Natural killer cell (primary cell): ENCODE results near the gene MYH7. TPM values are rescaled to one million over a fixed set of nuclear protein-coding genes. Genes with fewer than 3 reads are reported as not detected.

Source experiments
- ATAC-seq, 3 donors: fragments of 150-1000 bp in 2 of 3; fragments of 200-7000 bp in 1 of 3; cut with Tn5 transposase; 1 replicate in 1 of 3; 2 replicates in 2 of 3; pipeline ENCODE4 v1.10.0; 2021; ENCODE audit warnings: mild to moderate bottlenecking in 2 of 3, moderate library complexity in 2 of 3
- DNase-seq, 2 donors: peaks; one replicate each; pipeline versions ENCODE4 v3.0.0 to v3.0.0-alpha.2; 2013 to 2021; ENCODE audit warnings: mixed read lengths in 1 of 2
- H3K27ac ChIP-seq: one replicate; pipeline ENCODE4 v1.5.1; 2013; ENCODE audit warnings: mild to moderate bottlenecking, low read length
- H3K27me3 ChIP-seq: one replicate; pipeline ENCODE4 v1.6.1; 2013; ENCODE audit warnings: low read length; ENCODE audit not compliant: control insufficient read depth, insufficient read depth
- H3K36me3 ChIP-seq: one replicate; pipeline ENCODE4 v1.6.1; 2013; ENCODE audit warnings: low read length; ENCODE audit not compliant: control insufficient read depth, insufficient read depth
- H3K4me1 ChIP-seq: one replicate; pipeline ENCODE4 v1.6.1; 2013; ENCODE audit warnings: low read length; ENCODE audit not compliant: control insufficient read depth, insufficient read depth
- H3K4me3 ChIP-seq: one replicate; pipeline ENCODE4 v1.5.1; 2013; ENCODE audit warnings: low read length
- H3K9me3 ChIP-seq: one replicate; pipeline ENCODE4 v1.6.1; 2013; ENCODE audit warnings: low read length; ENCODE audit not compliant: control insufficient read depth, insufficient read depth
- H3K27ac Mint-ChIP-seq, 2 donors: one replicate each; pipeline ENCODE4 v1.8.0; 2022; ENCODE audit warnings: mild to moderate bottlenecking in 2 of 2, mixed read lengths in 2 of 2, moderate library complexity in 1 of 2
- H3K27me3 Mint-ChIP-seq, 2 donors: one replicate each; pipeline ENCODE4 v1.8.0; 2022; ENCODE audit warnings: low read depth in 2 of 2, mixed read lengths in 2 of 2
- H3K36me3 Mint-ChIP-seq: one replicate; pipeline ENCODE4 v1.8.0; 2022; ENCODE audit warnings: mixed read lengths
- H3K4me1 Mint-ChIP-seq, 2 donors: one replicate each; pipeline ENCODE4 v1.8.0; 2022; ENCODE audit warnings: mixed read lengths in 2 of 2
- H3K4me3 Mint-ChIP-seq: one replicate; pipeline ENCODE4 v1.8.0; 2022; ENCODE audit warnings: mild to moderate bottlenecking, moderate library complexity, mixed read lengths
- H3K9me3 Mint-ChIP-seq, 2 donors: one replicate each; pipeline ENCODE4 v1.8.0; 2022; ENCODE audit warnings: mixed read lengths in 2 of 2
- WGBS: methylation state at CpG from one replicate; pipeline ENCODE4 v1.1.7; 2013; ENCODE audit warnings: missing lambda C conversion rate; ENCODE audit not compliant: insufficient coverage; 5-methylcytosine and 5-hydroxymethylcytosine counted together
- intact Hi-C: fragments of 100-400 bp; cut with micrococcal nuclease; formaldehyde crosslinking; loops from one replicate; pipeline ENCODE4 v1.14.2; 2022
- total RNA-seq, 4 donors: library from RNA; stranded (reverse); fragments of 120-200 nt in 1 of 4; gene quantifications; one replicate each; pipeline versions ENCODE4 v1.2.3 to v1.2.4, GENCODE V29; 2013 to 2022
- TF ChIP-seq, protein P1 (sequence below): fragments of 200-600 bp; IDR thresholded peaks from one replicate; pipeline ENCODE4 v1.8.0; 2022; ENCODE audit warnings: antibody characterized with exemption

The MYH7 gene
- total RNA-seq, 3 donors from 2014 or later (not counting 1 experiment from before 2014, with no cell fraction given): not detected

DNA sequence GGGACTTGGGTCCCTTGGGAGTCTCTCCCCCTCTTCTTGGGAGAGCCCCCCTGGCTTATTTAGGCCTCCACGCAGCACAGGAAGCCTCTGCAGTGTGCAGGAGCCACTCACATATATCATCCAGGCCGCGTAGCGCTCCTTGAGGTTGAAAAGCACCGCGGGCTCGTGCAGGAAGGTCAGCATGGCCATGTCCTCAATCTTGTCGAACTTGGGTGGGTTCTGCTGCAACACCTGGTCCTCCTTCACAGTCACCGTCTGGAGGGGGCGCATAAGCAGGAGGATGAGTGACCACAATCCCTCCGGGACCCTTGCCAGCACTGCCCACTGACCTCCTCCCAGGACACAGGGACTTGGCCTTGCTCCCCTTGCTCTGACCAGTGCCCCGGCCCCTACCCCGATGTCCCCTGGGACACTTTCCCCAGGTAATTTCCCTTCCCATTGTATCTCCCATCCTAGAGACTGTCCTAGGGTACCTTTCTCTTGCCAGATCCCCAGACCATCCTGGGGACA is 29.9 kb downstream of the MYH7 start:
- ATAC-seq (no peak), DNase-seq (no peak)
- H3K4me1 Mint-ChIP-seq: no peaks in the 10 kb centered on the region
- no peaks in the 10 kb centered on the region for H3K9me3 ChIP-seq
- H3K27ac ChIP-seq: no peak overlapping the region
- no peak overlapping the region for H3K4me3 ChIP-seq
- H3K27me3 Mint-ChIP-seq: peaks cover 4 to 8% of the 10 kb centered on the region in 2 donors
- no peaks in the 10 kb centered on the region for H3K36me3 ChIP-seq
- H3K27me3 ChIP-seq: no peaks in the 10 kb centered on the region
- intact Hi-C loops: no loop called here
- no peaks in the 10 kb centered on the region for H3K36me3 Mint-ChIP-seq
- no peaks in the 10 kb centered on the region for H3K4me1 ChIP-seq
- no peak overlapping the region for H3K4me3 Mint-ChIP-seq
- WGBS: 77% methylated on average over 13 of the region's 13 CpGs
- no peaks in the 10 kb centered on the region for H3K9me3 Mint-ChIP-seq
- TF ChIP-seq, protein P1, sequence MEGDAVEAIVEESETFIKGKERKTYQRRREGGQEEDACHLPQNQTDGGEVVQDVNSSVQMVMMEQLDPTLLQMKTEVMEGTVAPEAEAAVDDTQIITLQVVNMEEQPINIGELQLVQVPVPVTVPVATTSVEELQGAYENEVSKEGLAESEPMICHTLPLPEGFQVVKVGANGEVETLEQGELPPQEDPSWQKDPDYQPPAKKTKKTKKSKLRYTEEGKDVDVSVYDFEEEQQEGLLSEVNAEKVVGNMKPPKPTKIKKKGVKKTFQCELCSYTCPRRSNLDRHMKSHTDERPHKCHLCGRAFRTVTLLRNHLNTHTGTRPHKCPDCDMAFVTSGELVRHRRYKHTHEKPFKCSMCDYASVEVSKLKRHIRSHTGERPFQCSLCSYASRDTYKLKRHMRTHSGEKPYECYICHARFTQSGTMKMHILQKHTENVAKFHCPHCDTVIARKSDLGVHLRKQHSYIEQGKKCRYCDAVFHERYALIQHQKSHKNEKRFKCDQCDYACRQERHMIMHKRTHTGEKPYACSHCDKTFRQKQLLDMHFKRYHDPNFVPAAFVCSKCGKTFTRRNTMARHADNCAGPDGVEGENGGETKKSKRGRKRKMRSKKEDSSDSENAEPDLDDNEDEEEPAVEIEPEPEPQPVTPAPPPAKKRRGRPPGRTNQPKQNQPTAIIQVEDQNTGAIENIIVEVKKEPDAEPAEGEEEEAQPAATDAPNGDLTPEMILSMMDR: no peak
- no peak overlapping the region for H3K27ac Mint-ChIP-seq

DNA sequence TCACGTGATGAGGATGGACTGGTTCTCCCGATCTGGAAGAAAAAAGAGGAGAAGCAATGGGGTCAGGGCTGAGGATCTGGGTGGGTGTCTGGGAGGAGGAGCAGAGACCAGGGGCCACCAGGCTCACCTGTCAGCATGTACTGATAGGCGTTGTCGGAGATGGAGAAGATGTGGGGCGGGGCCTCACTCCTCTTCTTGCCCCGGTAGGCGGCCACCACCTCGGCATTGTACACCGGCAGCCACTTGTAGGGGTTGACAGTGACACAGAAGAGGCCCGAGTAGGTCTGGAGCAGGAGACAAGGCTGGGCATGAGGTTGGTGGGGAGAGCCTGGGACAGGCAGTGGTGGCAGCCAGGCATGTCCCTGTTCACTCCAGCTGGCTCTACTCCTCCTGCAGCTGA is 30.4 kb downstream of the MYH7 start:
- Histone ChIP-seq H3K4me1 (no peaks in the 10 kb centered on the region), H3K27me3 (no peaks in the 10 kb centered on the region), H3K9me3 (no peaks in the 10 kb centered on the region), H3K4me3 (no peak overlapping the region), H3K36me3 (no peaks in the 10 kb centered on the region), H3K27ac (no peak overlapping the region)
- TF ChIP-seq, protein P1: no peak
- intact Hi-C loops: no loop called here
- DNase-seq (no peak), ATAC-seq (no peak)
- Mint-ChIP-seq H3K27me3 (peaks cover 0 to 8% of the 10 kb centered on the region in 2 donors), H3K9me3 (no peaks in the 10 kb centered on the region), H3K4me1 (no peaks in the 10 kb centered on the region), H3K4me3 (no peak overlapping the region), H3K36me3 (no peaks in the 10 kb centered on the region), H3K27ac (no peak overlapping the region)
- 89% methylated on average over 10 of the region's 10 CpGs for WGBS

DNA sequence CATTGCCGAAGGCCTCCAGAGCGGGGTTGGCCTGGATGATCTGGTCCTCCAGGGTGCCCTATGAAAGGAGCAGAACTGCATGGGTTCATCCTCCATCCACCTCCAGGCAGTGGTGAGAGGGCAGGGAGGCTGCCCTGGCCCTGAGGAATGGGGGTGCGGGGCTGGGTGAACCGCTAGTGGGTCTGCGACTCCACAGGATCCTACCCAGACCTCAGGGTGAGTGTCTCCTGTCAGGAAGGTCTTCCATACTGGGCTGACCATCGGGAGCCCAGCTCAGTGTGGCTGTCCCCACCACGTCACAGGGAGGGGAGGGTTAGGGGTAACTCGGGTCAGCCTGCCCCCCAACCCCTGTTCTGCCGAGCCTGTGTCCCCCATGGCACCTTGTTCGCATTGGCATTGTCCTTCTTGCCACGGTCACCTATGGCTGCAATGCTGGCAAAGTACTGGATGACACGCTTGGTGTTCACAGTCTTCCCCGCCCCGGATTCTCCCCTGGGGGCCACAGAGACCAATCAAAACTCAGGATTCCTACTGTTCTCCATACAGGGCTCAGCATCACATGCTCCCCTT is 31.0 kb downstream of the MYH7 start:
- Mint-ChIP-seq H3K27me3 (peaks cover 0 to 8% of the 10 kb centered on the region in 2 donors), H3K36me3 (no peaks in the 10 kb centered on the region), H3K4me1 (no peaks in the 10 kb centered on the region), H3K4me3 (no peak overlapping the region), H3K9me3 (no peaks in the 10 kb centered on the region), H3K27ac (no peak overlapping the region)
- H3K4me1 ChIP-seq: no peaks in the 10 kb centered on the region
- DNase-seq (no peak), ATAC-seq (no peak)
- no peaks in the 10 kb centered on the region for H3K27me3 ChIP-seq
- TF ChIP-seq, protein P1: no peak
- no peaks in the 10 kb centered on the region for H3K9me3 ChIP-seq
- H3K4me3 ChIP-seq: no peak overlapping the region
- no peaks in the 10 kb centered on the region for H3K36me3 ChIP-seq
- no peak overlapping the region for H3K27ac ChIP-seq
- 88% methylated on average over 14 of the region's 14 CpGs for WGBS
- intact Hi-C loops: no loop called here

DNA sequence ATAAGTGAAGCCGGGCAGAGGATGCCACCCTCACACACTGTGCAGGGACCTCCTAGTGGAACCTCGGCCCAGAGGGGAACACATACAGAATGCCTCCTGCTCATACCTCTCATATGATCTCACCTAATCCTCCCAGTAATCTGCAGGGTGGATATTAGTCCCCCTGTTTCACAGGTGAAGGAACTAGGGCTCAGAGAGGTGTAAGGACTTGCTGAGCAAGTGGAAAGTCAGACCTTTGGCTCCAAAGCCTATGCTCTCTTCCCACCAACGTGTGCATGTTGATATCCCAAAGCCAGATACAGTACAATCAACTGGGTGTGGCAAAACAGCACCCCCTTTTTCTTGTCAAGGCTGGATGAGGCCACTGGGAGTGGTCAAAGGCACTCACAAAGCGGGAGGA is 31.6 kb downstream of the MYH7 start:
- H3K4me3 ChIP-seq: no peak overlapping the region
- no peaks in the 10 kb centered on the region for H3K4me1 Mint-ChIP-seq
- no peak overlapping the region for H3K27ac ChIP-seq
- H3K9me3 Mint-ChIP-seq: no peaks in the 10 kb centered on the region
- TF ChIP-seq, protein P1: no peak
- no peaks in the 10 kb centered on the region for H3K36me3 Mint-ChIP-seq
- H3K27me3 ChIP-seq: no peaks in the 10 kb centered on the region
- intact Hi-C loops: no loop called here
- no peaks in the 10 kb centered on the region for H3K9me3 ChIP-seq
- DNase-seq (no peak), ATAC-seq (no peak)
- no peaks in the 10 kb centered on the region for H3K36me3 ChIP-seq
- H3K4me1 ChIP-seq: no peaks in the 10 kb centered on the region
- 88% methylated on average over 4 of the region's 4 CpGs for WGBS
- H3K4me3 Mint-ChIP-seq: no peak overlapping the region
- H3K27me3 Mint-ChIP-seq: peaks cover 0 to 8% of the 10 kb centered on the region in 2 donors
- no peak overlapping the region for H3K27ac Mint-ChIP-seq
